Measurements from ENCODE around the gene RBFOX2.

GRCh38 chr22:35739931-35740380, 288.7 kb downstream of the RBFOX2 start:
- TF ChIP-seq MAX (IDR thresholded peaks at IDR 0.05; ENCODE audit: insufficient read depth, insufficient read length) (no peak), EZH2 (IDR thresholded peaks at IDR 0.05; ENCODE audit: borderline replicate concordance, low read depth, low read length, severe bottlenecking) (no peak), CTCF (IDR thresholded peaks at IDR 0.05; ENCODE audit: extremely low read depth in 1 of 2, insufficient read depth in 1 of 2, low read depth in 1 of 2, low read length in 2 of 2) (no peak)
